Tibial nerve (tissue), 3 donors: ENCODE data around the gene SNAP47.

ENCODE experiments used
- CTCF ChIP-seq, 5 experiments: fragments of 200-600 bp in 3 of 5; fragments of 450-650 bp in 2 of 5; sonication (generic) in 3 of 5; IDR thresholded peaks; one replicate each; pipeline ENCODE4 v1.5.1; 2016 to 2019; ENCODE audit warnings: antibody characterized with exemption in 5 of 5, mild to moderate bottlenecking in 3 of 5, moderate library complexity in 2 of 5
- POLR2A ChIP-seq, 2 donors: fragments of 450-650 bp; IDR thresholded peaks; one replicate each; pipeline ENCODE4 v1.6.1; 2017; ENCODE audit warnings: antibody characterized with exemption in 2 of 2, mild to moderate bottlenecking in 2 of 2, moderate library complexity in 2 of 2

DNA sequence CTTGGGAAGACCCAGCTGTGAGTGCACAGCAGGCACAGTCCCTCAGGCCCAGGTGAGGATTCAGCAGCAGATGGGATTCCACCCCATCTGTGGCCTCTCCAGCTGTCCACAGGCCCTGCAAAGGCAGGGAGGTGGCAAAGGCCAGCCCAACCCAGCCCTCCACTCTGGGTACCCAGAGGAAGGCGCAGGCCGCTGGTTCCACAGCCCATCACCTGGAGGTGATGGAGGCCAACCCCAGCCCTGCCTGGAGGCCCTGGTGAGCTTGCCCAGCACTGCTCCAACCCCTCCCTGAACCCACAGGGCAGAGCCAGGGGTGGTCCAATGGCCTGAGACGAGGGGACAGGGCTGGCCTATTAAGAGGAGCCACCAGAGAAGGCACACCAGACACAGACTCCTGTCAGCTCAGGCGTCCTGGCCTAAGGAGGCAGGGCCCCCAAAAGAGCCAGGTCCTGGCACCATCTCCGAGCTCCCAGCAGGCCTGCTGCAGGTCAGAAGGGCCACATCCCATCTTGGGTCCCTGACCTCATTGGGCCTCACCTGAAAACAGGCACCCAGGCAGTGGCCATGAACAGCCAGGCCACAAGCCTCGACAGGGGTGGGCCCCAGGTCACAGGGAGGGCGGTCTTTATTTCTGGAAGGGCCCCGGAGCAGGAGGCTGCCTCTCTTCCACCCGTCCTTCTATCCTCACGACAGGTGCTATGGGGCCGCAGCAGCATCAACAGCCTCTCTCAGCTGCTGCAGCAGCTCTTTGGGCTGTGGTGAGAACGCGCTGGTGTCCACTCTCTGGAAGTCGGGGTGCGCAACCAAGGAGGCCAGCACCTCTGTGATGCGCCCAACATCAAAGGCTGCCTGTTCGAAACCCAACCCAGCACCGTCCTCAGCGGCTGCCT, 3.3 kb upstream of the SNAP47 start:
- TF ChIP-seq POLR2A (IDR thresholded peaks at IDR 0.05) = no peak
- TF ChIP-seq CTCF (IDR thresholded peaks at IDR 0.05) = no peak
